ENCODE measurements around the gene KIF5C. TPM values are rescaled to one million over a fixed set of nuclear protein-coding genes. Genes with fewer than 3 reads are reported as not detected.
"Not testable (repeated sequence)": the region's sequence is repeated elsewhere in the genome, so short reads cannot be mapped to it uniquely, and the experiment has no call there.

The KIF5C gene
- total RNA-seq, 2 experiments from 2014 or later: 8.1 to 22.2 TPM

DNA sequence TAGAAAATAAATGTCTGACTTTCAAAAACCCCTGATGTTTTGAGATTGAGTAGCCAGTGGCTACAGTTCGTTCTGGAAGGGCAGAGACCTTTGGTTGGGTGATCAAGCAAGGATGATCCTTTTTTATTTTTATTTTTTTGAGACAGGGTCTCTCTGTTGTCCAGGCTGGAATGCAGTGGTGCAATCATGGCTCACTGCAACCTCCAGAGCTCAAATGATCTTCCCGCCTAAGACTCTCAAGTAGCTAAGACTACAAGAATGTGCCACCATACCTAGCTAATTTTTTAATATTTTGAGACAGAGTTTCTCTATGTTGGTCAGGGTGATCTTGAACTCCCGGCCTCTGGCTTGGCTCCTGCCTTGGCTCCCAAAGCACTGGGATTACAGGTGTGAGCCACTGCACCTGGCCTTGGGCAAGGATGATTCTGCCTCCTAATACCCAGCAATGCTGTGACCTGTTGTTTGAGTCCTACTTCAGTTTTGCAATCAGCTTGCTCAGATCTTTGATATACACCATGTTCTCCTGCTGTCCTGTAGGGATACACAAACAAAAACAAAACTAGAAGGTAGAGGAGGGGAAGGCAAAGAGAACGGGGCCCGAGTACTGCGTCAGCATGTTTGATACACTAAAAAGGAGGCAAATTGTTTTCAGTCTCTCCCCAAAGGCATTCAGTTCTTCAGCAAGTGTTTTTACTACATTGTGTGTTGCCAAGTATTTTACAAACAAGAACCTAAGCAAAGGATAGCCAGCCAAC lies 104.3 kb downstream of the KIF5C start:
- intact Hi-C loops (cut with micrococcal nuclease; ENCODE audit: unreplicated experiment): no loop called here
- DNase-seq (ENCODE audit: low spot score): no peak
- ChIA-PET CTCF (ENCODE audit: unreplicated experiment) (no interaction called here), POLR2A (interaction anchor here (0.6 to 0.7 kb wide), 3 partner anchors 23 to 50 kb away, joined by 3 to 4 read pairs (median 4); no protein-coding TSS in a partner anchor)
- Histone ChIP-seq H3K9me2 (ENCODE audit: insufficient read depth, low read length) (no peaks in the 10 kb centered on the region), H3K27ac (ENCODE audit: low read depth, low read length, poor library complexity, severe bottlenecking) (no peak overlapping the region), H3K79me2 (ENCODE audit: insufficient read depth, low read depth, low read length) (no peaks in the 10 kb centered on the region), H2AFZ (ENCODE audit: low read length) (no peak overlapping the region), H3K36me3 (ENCODE audit: insufficient read depth, low read length) (peaks cover 26% of the 10 kb centered on the region), H3K9me3 (ENCODE audit: low read length) (no peaks in the 10 kb centered on the region), H3K4me3 (ENCODE audit: low read depth, low read length, poor library complexity, severe bottlenecking) (no peak overlapping the region), H4K20me1 (ENCODE audit: insufficient read depth, low read length) (no peaks in the 10 kb centered on the region), H3K4me2 (ENCODE audit: low read length) (no peak overlapping the region), H3K4me1 (ENCODE audit: insufficient read depth, low read length, poor library complexity, severe bottlenecking) (no peaks in the 10 kb centered on the region)
- TF ChIP-seq CTCF (conservative IDR thresholded peaks at IDR 0.05; ENCODE audit: low read length) (no peak), EZH2phosphoT487 (IDR thresholded peaks at IDR 0.05; ENCODE audit: borderline replicate concordance, low read depth, low read length) (no peak)
- no TSS peak for BruUV-seq (replicated peaks)

DNA sequence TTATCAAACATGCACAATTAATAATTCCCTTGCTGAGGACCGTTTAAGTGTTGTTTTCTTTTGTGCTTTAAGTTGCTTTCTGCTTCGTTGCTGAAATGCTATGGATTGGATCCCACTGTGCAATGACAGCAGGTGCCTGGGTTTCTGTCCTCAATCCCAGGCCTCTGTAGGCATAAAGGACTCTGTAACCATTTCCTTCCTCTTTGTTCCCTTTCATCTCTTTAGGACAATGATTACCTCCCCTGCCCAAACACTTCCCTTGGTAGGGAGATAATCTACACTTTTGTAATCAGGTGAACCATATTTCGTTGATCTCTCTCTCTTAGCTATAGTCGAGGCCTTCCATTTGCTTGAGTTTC lies 104.9 kb downstream of the KIF5C start:
- Histone ChIP-seq H2AFZ (ENCODE audit: low read length) (no peak overlapping the region), H3K4me2 (ENCODE audit: low read length) (no peak overlapping the region), H4K20me1 (ENCODE audit: insufficient read depth, low read length) (no peaks in the 10 kb centered on the region), H3K9me2 (ENCODE audit: insufficient read depth, low read length) (no peaks in the 10 kb centered on the region), H3K79me2 (ENCODE audit: insufficient read depth, low read depth, low read length) (no peaks in the 10 kb centered on the region), H3K9me3 (ENCODE audit: low read length) (no peaks in the 10 kb centered on the region), H3K4me3 (ENCODE audit: low read depth, low read length, poor library complexity, severe bottlenecking) (no peak overlapping the region), H3K36me3 (ENCODE audit: insufficient read depth, low read length) (peaks cover 32% of the 10 kb centered on the region), H3K4me1 (ENCODE audit: insufficient read depth, low read length, poor library complexity, severe bottlenecking) (no peaks in the 10 kb centered on the region), H3K27ac (ENCODE audit: low read depth, low read length, poor library complexity, severe bottlenecking) (no peak overlapping the region)
- intact Hi-C loops (cut with micrococcal nuclease; ENCODE audit: unreplicated experiment): loop anchor here (10.0 kb wide), 1 partner anchor 335 kb away; the partner anchor contains the start of gene EPC2
- no peak for DNase-seq (ENCODE audit: low spot score)
- POLR2A ChIA-PET: no interaction called here
- CTCF ChIA-PET (ENCODE audit: unreplicated experiment): no interaction called here
- BruUV-seq (replicated peaks): no TSS peak
- TF ChIP-seq EZH2phosphoT487 (IDR thresholded peaks at IDR 0.05; ENCODE audit: borderline replicate concordance, low read depth, low read length) (no peak), CTCF (conservative IDR thresholded peaks at IDR 0.05; ENCODE audit: low read length) (no peak)

DNA sequence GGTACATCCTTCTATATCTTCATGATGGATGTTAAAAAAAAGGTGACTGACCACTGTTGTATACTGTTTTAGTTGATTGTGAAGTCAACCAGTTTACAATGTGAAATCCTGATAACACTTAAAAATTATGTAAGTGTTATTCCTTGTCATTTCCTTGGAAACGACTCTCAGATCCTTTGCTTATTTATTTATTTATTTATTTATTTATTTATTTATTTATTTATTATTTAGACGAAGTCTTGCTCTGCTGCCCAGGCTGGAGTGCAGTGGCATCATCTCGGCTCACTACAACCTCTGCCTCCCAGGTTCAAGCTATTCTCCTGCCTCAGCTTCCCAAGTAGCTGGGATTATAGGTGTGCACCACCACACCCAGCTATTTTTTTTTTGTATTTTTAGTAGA lies 105.5 kb downstream of the KIF5C start:
- H3K9me3 ChIP-seq (ENCODE audit: low read length); CTCF ChIA-PET (ENCODE audit: unreplicated experiment); H2AFZ ChIP-seq (ENCODE audit: low read length); POLR2A ChIA-PET; DNase-seq (ENCODE audit: low spot score); H3K79me2 ChIP-seq (ENCODE audit: insufficient read depth, low read depth, low read length); H3K9me2 ChIP-seq (ENCODE audit: insufficient read depth, low read length); H3K27ac ChIP-seq (ENCODE audit: low read depth, low read length, poor library complexity, severe bottlenecking); H3K4me2 ChIP-seq (ENCODE audit: low read length); H4K20me1 ChIP-seq (ENCODE audit: insufficient read depth, low read length); H3K4me3 ChIP-seq (ENCODE audit: low read depth, low read length, poor library complexity, severe bottlenecking); H3K4me1 ChIP-seq (ENCODE audit: insufficient read depth, low read length, poor library complexity, severe bottlenecking); BruUV-seq (replicated peaks): not testable (repeated sequence)
- intact Hi-C loops (cut with micrococcal nuclease; ENCODE audit: unreplicated experiment): loop anchor here (10.0 kb wide), 1 partner anchor 336 kb away; the partner anchor contains the start of gene EPC2
- peaks cover 37% of the 10 kb centered on the region for H3K36me3 ChIP-seq (ENCODE audit: insufficient read depth, low read length)

All from OCI-LY7 (cell line).